Left hindlimb (tissue), 1 donor: Measurements from ENCODE around the gene SLC35G2.
"Not testable (repeated sequence)": the region's sequence is repeated elsewhere in the genome, so short reads cannot be mapped to it uniquely, and the experiment has no call there.

Experiments
- DNase-seq: peaks from one replicate; pipeline ENCODE4 v3.0.0-alpha.2; 2018

SLC35G2 gene

DNA sequence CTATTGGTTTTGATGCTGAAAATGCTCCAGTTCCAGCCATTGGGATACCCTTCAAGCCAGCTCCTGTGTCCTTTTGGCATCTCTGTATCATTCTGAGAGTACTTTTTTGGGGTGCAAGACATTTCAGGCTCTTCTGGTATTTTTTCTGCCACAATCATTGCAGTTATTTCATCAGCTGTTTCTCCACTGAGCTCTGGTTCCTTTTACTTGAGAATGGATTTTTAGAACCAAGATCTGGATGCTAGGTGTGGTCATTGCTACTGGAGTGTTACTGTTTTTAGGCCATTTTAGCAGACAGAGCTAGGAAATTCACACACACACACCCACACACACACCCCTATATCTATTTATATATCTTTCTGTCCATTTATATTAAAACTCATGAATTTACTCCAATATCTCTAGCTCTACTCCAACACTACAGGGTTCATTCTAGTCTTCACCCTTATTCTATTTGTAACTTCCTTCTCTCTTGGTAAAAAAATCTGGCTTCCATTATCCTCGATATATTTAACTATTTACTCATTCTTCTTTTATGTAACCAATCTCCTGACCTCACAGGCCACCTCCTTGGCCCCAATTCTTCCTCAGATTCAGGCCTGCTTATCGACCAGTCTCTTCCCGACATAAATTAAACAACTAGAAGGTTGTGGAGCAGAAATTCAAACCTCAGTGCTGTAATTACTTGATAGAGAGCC, 17.0 kb downstream of the SLC35G2 start:
- DNase-seq, result no peak

DNA sequence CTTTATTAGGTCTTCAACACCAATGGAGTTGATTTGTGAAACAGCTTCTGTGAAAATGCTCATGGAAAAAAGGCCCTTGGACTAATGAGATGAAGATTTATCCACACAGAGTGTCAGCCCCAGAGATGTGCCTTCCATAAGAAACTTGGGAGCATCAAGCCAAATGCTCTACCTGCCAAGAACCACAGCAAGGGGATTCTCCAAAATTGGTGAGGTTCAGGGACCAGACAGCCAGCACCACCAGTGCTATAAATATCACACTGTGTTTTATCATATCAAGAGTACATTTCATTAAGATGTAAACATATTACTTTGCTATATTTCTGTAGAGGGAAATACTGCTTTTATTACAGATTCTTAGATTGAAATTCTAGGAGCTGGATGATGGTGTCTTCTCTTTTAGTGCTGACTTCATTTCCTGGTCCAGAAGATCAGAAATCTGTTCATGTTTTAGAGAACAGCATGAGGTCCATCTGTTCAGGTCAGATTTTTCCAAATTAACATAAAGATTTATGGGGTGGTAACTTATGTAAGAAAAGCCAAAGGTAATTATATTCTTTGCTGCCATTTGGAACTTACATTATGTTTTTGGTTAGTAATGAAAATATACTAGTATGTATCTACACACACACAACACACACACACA, 17.7 kb downstream of the SLC35G2 start:
- DNase-seq, result no peak

DNA sequence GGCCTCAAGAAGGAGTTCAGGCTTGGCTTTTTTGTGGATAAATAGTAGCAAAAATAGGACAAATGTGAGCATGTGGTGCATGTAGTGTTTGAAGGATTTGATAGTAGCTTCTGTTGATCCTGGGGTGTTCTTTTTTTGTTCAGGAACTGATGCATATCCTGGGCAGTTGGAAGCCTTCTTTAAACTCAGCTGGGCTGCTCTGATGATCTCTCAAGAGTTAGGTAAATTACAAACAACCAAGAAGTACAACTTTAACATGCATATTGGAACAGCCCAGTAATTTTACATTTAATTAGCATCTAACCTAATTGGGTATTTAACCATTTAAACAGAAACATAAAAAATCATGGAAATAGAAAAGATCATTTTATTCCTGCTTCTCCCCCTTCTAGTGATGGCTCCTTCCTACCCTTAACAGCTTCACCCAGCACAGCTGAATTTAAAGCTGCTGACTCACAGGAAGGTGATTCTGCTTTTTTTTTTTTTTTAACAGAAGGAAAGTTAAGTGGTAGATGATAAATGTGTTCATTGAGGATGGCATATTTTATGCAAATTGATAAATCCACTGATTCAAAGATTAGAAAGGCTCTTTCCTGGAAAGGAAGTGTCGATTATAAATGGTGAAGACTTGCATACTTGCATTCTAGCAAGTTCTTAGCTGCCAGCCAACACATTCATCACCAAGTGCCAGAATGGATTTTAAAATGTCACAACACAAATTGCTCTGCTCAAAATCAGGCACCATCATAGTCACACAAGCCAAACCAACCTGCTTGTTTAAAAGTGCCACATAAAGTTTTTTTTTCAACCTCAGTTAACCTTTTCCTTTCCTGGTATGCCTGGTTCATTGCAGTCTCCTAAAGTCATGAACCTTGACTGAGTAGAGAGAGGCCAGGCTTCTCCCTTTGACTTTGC, 20.0 kb downstream of the SLC35G2 start:
- DNase-seq, result no peak

DNA sequence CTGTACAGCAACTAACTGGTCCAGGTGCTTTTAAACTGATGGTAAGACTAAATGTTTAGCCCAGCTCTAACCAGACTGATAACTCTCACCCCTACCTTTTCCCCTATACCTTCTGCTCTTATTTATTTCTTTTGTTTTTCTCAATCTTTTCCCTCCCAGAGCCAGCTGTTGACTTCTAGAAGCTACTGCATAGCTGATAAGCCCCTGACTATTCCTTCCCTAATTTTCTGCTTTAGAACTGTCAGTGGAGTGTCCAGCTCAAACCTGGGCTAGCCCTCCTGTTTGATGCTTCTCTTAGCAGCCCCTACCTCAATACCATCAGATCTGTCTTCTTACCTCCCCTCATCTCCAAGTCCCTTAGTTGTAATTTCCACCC, 20.6 kb downstream of the SLC35G2 start:
- no peak for DNase-seq

DNA sequence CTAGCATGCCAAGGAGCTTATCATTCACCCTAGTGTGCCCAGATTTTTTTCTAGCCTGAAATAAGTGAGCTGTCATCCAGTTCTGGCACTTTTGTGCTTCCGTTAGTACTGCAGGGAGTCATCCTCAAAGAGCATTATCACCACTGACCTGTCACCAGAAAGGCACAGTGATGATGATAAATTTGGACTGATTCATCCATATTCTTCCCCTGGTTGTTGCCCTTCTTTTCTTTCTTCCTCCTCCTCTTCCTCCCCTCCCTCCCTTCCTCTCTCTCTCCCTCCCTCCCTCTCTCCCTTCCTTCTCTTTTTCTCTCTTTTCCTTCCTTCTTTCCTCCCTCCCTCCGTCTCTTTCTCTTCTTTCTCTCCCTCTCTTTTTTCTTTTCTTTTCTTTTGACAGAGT, 21.3 kb downstream of the SLC35G2 start:
- no peak for DNase-seq

DNA sequence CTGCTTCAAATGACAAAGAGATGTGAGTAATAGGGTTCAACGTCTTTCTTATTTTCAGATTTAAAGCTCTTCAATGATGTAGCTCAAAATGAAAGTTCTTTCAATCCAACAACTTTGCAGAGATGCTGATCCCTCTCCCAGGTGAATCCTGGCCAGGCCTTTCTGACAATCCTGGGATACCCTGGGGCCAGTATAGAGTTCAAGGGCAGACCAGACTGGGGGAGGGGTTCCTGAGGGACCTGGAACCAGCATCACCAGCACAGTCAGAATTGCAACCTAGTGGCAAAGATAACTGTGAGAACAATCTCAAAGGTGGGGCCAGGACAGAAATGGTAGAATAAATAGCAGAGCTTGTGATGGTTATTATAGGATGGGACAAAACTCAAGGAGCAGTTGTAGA, 23.4 kb downstream of the SLC35G2 start:
- DNase-seq, result no peak

DNA sequence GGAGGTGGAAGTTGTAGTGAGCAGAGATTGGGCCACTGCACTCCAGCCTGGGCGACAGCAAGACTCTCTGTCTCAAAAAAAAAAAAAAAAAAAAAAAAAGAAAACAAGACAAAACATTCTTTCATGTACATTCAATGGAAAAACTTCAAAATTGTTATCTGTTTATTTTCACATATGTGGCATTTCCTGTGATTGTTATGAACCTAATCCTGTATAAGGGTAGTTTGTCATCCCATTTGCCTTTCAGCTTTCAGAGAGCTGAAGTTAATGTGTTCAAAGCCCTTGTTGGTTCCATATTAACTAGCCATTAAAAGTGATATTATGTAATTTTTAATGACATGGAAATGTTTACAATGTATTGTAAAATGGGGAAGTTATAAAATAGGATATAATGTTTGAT, 25.8 kb downstream of the SLC35G2 start:
- DNase-seq, result no peak

DNA sequence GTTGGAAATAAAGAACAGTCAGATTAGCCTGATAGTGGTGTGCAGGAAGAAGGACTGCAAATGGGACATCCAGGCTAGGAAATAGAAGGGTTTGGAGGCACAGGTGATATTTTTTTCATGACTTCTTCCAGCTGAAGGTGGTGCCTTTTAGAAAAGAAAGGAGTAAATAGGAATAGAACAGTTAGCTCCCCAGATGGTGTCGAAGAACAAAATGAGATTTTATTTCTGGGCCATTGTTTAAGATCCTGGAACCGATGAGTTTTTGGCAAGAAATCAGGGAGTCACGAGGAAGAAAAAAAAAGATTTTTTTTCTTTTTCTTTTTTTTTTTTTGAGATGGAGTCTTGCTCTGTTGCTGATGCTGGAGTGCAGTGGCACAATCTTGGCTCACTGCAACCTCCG, 33.3 kb downstream of the SLC35G2 start:
- DNase-seq, result no peak

DNA sequence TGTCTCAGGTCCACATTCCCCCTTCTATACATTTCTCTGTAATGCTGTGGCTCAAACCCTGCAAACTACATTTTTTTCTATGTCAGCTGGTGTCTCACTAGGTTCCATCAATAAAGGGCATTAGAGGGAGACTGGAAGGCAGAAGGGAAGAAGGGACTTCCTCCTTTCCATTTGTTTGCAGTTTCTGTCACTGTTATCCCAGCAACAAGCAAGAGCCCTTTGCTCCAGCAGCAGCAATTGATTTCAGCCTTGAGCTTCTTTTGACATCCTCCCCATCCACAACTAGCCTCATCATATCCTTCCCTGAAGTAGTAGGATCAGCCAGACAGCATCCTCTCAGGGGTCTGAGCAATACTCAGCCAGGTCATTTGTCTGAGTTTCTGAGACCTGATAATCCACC, 37.7 kb downstream of the SLC35G2 start:
- DNase-seq, result no peak

DNA sequence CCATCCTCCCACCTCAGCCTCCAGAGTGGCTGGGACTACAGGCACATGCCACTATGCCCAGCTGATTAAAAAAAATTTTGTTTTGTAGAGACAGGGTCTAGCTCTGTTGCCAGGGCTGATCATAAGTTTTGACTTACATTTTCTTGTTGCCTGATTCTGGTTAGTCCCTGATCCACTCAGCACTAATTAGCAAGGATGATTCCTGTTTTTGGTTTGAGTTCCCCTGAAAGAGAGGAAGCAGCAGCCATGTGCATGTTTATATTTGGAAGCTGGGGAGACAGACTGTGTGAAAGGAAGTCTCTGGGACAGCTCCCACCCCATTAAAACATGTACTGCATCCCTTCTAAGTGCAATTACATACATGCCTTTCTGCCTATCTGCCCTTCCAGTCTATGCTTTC, 39.5 kb downstream of the SLC35G2 start:
- no peak for DNase-seq

DNA sequence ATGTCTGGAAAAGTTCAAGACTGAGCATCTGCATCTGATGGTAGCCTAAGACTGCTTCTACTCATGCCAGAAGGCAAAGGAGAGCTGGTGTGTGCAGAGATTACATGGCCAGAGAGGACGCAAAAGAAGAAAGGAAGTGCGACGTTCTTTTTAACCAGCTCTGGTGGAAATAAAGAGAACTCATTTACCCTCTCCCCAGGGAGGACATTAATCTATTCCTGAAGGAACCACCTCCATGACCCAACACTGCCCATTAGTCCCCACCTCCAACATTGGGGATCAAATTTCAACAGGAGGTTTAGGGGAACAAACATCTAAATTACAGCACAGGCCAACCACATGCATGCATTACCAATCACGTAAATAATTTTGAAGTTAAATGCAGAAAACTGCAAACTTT, 41.6 kb downstream of the SLC35G2 start:
- DNase-seq, result no peak

DNA sequence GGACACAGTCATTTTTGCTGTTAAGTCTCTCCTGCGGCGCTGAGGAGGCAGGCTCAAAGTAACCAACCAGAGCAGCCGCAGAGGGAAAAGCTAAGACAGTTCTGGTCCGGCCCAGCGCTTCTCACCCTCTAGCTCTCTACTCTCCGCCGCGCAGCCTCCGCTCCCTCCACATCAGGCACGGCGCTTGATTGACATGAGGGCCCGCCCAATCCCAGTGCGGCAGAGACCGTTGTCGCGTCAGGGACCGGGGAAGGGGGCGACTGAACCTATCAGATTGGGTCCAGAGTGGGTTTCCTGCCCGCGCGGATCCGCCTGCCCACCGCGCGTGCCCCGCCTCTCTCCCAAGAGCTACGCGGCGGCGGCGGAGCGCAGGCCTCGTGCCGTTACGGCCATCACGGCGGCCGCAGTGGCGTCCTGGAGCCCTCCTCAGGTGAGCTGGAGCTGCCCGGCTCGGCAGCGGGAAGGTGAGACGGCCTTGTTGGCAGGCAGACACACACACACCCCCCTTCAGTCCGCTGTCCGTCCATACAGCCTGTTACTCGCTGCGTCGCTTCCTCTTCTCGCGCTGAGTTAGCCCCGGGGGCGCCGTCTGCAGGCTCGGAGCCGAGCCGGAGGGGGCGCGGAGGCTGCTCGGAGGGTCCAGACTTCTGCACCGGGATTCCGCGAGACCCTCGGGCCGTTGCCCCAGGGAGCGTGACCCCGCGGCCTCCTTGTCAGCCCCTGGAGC, 43.1 kb downstream of the SLC35G2 start, which contains the start of gene NCK1:
Gene NCK1 (plus strand): TSS at position 319 of the 727 bp plus-strand sequence. CDS start 65,794 bp downstream, outside the sequence.
- peak; percentile 99 for DNase-seq

DNA sequence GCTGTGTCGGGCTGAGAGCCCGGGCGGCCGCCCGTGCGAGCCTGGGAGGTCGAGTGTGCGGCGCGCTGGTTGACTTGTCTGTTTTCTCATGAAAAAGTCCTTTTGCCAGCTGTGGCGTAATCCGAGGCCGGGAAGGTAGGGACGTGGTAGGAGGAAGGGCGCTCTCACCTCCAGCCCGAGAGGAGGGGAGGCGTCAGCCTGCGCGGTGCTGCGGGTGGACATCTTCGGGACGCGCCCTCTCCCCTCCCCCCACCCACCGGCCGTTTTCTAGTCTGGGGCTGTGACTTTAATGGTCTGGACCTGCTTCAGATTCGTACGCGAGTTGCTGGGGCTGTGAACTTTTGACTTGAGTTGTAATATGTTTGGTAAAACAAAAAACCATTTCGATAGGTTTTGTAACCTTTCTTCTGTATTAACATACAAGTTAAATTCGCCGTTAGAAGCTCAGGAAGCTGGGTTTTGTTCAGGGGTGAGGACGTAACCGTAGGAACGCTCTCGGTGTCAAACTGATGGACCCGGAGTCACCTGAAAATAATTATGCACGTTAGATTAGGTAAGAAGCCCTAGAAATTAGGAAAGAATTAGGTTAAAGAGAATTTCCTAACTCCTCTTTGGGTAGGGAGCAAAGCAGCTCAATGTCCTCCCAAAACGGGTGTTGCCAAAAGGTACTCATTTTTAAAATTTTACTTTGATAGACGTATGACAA, 43.8 kb downstream of the SLC35G2 start:
- peak; percentile 81 for DNase-seq

DNA sequence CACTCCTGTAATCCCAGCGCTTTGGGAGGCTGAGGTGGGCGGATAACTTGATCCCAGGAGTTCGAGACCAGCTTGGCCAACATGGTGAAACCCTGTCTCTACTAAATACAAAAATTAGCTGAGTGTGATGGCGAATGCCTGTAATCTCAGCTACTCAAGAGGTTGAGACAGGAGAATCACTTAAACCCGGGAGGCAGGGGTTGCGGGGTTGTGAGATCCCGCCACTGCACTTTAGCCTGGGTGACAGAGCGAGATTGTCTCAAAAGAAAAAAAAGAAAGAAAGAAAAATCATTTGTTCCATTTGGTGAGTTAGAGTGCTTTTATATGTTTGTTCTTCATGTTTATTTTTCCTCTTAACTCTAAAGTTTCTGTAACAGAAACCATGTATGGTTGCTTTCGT, 50.4 kb downstream of the SLC35G2 start:
- DNase-seq, result no peak

DNA sequence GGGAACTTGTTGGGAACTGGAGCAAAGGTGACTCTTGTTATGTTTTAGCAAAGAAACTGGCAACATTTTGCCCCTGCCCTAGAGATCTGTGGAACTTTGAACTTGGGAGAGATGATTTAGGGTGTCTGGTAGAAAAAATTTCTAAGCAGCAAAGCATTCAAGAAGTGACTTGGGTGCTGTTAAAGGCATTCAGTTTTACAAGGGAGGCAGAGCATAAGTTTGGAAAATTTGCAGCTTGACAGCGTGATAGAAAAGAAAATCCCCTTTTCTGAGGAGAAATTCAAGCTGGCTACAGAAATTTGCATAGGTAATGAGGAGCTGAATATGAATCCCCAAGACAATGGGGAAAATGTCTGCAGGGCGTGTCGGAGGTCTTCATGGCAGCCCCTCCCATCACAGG, 53.3 kb downstream of the SLC35G2 start:
- not testable (repeated sequence) for DNase-seq

DNA sequence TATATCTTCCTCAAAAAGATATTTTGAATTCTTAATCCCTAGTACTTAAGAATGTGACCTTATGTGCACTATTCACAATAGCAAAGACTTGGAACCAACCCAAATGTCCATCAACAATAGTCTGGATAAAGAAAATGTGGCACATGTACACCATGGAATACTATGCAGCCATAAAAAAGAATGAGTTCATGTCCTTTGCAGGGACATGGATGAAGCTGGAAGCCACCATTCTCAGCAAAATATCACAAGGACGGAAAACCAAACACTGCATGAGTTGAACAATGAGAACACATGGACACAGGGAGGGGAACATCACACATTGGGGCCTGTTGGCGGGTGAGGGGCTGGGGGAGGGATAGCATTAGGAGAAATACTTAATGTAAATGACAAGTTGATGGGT, 60.6 kb downstream of the SLC35G2 start:
- not testable (repeated sequence) for DNase-seq

DNA sequence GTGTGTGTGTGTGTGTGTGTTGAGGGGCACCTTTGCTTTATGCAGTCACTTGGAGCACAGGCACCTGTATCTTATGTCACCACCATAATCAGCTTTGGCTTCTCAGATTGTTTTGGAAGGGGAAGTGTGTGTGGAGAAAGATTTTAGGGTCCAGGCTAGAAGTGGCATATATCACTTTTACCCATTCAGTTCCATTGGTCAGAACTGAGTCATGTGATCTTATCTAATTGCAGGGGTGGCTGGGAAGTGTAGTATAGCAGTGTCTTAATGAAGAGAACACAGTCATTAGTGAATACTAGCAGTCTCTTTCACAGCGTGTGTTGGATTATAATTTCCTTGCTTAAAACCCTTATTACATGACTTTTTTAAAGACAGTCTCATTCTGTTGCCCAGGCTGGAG, 63.6 kb downstream of the SLC35G2 start:
- DNase-seq, result no peak

DNA sequence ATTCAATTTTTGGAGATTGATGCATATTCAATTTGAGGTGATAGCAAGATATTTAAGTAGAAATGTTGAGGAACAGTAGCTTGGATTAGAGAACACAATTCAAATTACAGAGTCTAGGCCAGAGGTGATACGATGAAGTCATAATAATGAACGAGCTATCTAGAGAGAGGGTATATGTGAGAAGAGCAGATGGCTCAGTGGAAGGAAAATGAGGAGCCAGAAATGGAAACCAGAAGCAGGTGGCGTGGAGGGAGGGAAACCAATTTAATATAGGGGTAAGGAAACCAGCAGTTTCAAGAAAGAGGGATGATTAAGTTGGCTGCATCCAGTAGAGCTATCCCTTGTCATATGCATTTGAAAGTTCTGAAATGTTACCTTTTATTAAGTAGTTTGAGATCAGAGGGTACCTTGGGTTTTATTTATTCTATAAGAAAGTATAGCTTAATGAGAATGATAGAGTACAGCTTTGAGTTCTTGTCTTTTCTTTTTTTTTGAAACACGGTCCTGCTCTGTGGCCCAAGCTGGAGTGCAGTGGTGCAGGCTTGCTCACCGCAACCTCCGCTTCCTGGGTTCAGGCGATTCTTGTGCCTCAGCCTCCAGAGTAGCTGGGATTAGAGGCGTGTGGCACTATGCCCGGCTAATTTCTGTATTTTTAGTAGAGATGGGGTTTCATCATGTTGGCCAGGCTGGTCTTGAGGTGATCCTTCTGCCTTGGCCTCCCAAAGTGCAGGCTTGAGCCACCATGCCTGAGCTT, 65.2 kb downstream of the SLC35G2 start:
- DNase-seq, result no peak

DNA sequence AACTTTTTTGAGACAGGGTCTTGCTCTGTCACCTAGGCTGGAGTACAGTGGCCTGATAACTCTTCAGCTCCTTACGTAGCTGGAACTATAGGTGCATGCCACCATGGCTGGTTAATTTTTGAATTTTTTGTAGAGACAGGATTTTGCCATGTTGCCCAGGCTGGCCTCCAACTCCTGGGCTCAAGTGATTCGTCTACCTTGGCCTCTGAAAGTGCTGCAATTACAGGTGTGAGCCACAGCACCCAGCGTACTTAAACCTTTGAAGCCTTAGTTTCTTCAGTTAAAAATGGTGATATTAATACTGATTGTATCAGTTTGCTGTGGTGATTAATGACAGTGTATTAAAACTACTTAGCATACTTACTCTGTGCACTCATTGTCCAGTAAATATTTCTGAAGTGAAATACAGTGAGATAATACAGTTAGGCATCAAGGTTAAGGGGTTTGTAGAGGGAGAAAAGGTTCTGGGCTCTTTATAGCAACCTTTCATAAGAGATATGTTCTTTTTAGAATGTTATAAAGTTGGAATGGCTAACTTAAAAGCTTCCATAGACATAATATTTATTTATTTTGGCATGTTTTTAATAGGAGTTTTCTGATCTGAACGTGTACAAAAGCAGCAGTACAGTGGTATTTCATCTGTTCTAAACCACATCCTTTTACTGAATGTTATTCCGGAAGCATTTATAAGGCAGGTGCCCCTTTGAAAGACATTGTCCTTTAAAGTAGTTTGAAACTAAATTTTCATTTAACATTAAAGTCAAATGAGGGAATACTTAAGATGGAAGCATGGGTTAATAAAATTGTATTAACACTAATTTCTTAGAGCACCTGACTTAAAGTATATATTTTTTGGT, 66.7 kb downstream of the SLC35G2 start:
- DNase-seq, result no peak

DNA sequence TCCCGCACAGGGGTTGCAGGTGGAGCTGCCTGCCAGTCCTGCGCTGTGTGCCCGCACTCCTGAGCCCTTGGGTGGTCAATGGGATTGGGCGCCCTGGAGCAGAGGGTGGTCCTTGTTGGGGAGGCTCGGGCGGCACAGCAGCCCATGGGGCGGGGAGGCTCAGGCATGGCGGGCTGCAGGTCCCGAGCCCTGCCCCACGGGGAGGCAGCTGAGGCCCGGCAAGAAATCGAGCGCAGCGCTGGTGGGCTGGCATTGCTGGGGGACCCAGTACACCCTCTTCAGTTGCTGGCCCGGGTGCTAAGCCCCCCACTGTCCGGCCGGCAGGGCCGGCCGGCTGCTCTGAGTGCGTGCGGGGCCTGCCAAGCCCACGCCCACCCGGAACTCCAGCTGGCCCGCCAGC, 71.0 kb downstream of the SLC35G2 start:
- DNase-seq, result no peak
